ENCODE results near the gene FMOD.
A peak's percentile ranks its signal among the peaks of the same experiment; 100 is the strongest.

FMOD gene

DNA sequence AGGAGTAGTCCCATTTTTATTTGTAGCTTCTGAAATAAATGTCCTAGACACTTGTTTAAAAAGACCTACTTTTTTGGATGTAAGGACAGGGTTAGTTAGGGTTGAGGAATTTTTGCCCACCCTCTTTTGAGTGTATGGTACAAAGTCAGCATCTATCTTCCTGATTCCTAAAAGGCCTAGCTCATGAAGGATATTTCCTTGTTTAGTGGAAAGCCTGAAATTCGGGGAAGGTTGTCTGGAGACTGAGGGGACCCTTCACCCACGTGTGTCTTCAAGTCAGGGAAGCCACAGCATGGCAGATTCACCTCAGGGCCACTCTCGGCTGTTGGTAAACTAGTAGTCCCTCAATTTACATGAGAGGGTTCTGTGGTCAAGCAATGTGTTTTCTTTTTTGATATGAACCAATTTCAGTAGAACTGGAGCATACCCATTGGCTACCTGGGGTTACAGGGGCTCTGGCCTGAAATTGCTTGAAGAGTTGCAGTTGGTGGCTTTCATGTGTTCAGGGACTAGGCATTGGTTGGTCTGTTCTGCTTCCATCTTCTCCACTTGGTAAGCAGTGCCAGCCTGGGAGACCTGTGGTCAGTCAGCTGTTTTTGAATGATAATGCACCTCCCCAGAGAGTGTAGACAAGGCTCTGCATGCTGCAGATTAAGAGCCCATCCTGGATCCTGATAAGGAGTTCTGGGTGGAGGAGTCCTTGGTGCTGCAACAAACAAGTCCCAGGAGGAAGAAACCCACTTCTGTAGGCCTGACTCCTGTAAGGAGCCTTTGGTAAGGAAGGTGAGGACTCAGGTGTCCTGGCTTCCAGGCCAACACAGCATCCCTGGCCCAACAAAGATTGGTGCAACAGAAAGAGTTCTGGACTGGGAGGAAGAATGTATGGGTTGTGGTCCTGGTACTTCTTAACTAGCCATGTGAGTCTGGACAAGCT lies 39.3 kb downstream of the FMOD start:
- H3K27ac ChIP-seq = peak overlapping the region; percentile 100
- H3K9me3 ChIP-seq = no peaks in the 10 kb centered on the region
- H3K27me3 ChIP-seq = no peaks in the 10 kb centered on the region
- TF ChIP-seq, protein P1, sequence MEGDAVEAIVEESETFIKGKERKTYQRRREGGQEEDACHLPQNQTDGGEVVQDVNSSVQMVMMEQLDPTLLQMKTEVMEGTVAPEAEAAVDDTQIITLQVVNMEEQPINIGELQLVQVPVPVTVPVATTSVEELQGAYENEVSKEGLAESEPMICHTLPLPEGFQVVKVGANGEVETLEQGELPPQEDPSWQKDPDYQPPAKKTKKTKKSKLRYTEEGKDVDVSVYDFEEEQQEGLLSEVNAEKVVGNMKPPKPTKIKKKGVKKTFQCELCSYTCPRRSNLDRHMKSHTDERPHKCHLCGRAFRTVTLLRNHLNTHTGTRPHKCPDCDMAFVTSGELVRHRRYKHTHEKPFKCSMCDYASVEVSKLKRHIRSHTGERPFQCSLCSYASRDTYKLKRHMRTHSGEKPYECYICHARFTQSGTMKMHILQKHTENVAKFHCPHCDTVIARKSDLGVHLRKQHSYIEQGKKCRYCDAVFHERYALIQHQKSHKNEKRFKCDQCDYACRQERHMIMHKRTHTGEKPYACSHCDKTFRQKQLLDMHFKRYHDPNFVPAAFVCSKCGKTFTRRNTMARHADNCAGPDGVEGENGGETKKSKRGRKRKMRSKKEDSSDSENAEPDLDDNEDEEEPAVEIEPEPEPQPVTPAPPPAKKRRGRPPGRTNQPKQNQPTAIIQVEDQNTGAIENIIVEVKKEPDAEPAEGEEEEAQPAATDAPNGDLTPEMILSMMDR (IDR thresholded peaks at IDR 0.05) = no peak
- no peak overlapping the region for H3K4me3 ChIP-seq (ENCODE audit: low read depth in 1 of 2, low read length in 1 of 2)
- H3K36me3 ChIP-seq = peaks cover 51% of the 10 kb centered on the region
- peaks cover 39 to 47% of the 10 kb centered on the region in 2 experiments for H3K4me1 ChIP-seq (ENCODE audit: control insufficient read depth in 1 of 2, insufficient read depth in 1 of 2, low read depth in 1 of 2, low read length in 1 of 2)

DNA sequence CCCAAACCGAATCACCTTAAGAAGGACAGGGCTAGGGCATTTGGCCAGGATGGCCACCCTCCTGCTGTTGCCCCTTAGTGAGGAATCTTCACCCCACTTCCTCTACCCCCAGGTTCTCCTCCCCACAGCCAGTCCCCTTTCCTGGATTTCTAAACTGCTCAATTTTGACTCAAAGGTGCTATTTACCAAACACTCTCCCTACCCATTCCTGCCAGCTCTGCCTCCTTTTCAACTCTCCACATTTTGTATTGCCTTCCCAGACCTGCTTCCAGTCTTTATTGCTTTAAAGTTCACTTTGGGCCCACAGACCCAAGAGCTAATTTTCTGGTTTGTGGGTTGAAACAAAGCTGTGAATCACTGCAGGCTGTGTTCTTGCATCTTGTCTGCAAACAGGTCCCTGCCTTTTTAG lies 42.0 kb downstream of the FMOD start:
- peak overlapping the region; percentile 91 to 99 for H3K4me3 ChIP-seq (ENCODE audit: low read depth in 1 of 2, low read length in 1 of 2)
- peak overlapping the region; percentile 100 for H3K27ac ChIP-seq
- TF ChIP-seq, protein P1 (IDR thresholded peaks at IDR 0.05) = no peak
- no peaks in the 10 kb centered on the region for H3K9me3 ChIP-seq
- H3K36me3 ChIP-seq = peaks cover 55% of the 10 kb centered on the region
- H3K4me1 ChIP-seq (ENCODE audit: control insufficient read depth in 1 of 2, insufficient read depth in 1 of 2, low read depth in 1 of 2, low read length in 1 of 2) = peaks cover 53% of the 10 kb centered on the region in 2 experiments
- H3K27me3 ChIP-seq = no peaks in the 10 kb centered on the region

DNA sequence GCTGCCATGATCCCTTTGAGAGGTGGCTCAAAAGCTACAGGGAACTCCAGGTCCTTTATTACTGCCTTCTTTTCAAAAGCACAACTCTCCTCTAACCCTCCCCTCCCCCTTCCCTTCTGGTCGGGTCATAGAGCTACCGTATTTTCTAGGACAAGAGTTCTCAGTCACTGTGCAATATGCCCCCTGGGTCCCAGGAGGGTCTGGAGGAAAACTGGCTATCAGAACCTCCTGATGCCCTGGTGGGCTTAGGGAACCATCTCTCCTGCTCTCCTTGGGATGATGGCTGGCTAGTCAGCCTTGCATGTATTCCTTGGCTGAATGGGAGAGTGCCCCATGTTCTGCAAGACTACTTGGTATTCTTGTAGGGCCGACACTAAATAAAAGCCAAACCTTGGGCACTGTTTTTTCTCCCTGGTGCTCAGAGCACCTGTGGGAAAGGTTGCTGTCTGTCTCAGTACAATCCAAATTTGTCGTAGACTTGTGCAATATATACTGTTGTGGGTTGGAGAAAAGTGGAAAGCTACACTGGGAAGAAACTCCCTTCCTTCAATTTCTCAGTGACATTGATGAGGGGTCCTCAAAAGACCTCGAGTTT lies 42.5 kb downstream of the FMOD start:
- peak overlapping the region; percentile 100 for H3K27ac ChIP-seq
- peaks cover 58% of the 10 kb centered on the region in 2 experiments for H3K4me1 ChIP-seq (ENCODE audit: control insufficient read depth in 1 of 2, insufficient read depth in 1 of 2, low read depth in 1 of 2, low read length in 1 of 2)
- TF ChIP-seq, protein P1 (IDR thresholded peaks at IDR 0.05) = no peak
- H3K4me3 ChIP-seq (ENCODE audit: low read depth in 1 of 2, low read length in 1 of 2) = peak overlapping the region; percentile 91 to 99
- no peaks in the 10 kb centered on the region for H3K27me3 ChIP-seq
- peaks cover 55% of the 10 kb centered on the region for H3K36me3 ChIP-seq
- H3K9me3 ChIP-seq = no peaks in the 10 kb centered on the region

DNA sequence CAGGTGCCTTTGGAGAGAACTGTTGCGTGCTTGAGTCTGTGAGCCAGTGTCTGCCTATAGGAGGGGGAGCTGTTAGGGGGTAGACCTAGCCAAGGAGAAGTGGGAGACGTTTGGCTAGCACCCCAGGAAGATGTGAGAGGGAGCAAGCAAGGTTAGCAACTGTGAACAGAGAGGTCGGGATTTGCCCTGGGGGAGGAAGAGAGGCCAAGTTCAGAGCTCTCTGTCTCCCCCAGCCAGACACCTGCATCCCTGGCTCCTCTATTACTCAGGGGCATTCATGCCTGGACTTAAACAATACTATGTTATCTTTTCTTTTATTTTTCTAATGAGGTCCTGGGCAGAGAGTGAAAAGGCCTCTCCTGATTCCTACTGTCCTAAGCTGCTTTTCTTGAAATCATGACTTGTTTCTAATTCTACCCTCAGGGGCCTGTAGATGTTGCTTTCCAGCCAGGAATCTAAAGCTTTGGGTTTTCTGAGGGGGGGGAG lies 43.2 kb downstream of the FMOD start:
- TF ChIP-seq, protein P1 (IDR thresholded peaks at IDR 0.05) = no peak
- Histone ChIP-seq H3K27me3 (no peaks in the 10 kb centered on the region), H3K27ac (peak overlapping the region; percentile 100), H3K9me3 (no peaks in the 10 kb centered on the region), H3K4me3 (ENCODE audit: low read depth in 1 of 2, low read length in 1 of 2) (peak overlapping the region; percentile 91 to 99), H3K4me1 (ENCODE audit: control insufficient read depth in 1 of 2, insufficient read depth in 1 of 2, low read depth in 1 of 2, low read length in 1 of 2) (peaks cover 62 to 66% of the 10 kb centered on the region in 2 experiments), H3K36me3 (peaks cover 55% of the 10 kb centered on the region)

DNA sequence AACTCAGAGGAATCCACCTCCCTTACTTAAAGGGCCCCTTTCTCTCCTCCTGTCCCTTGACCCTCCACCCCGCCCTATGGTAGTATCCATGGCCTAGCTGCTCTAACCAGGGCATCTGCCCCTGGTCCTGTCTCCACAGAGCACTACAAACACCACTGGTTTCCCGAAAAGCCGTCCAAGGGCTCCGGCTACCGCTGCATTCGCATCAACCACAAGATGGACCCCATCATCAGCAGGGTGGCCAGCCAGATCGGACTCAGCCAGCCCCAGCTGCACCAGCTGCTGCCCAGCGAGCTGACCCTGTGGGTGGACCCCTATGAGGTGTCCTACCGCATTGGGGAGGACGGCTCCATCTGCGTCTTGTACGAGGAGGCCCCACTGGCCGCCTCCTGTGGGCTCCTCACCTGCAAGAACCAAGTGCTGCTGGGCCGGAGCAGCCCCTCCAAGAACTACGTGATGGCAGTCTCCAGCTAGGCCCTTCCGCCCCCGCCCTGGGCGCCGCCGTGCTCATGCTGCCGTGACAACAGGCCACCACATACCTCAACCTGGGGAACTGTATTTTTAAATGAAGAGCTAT lies 43.9 kb downstream of the FMOD start:
- Histone ChIP-seq H3K9me3 (no peaks in the 10 kb centered on the region), H3K27me3 (no peaks in the 10 kb centered on the region), H3K27ac (peak overlapping the region; percentile 100), H3K4me1 (ENCODE audit: control insufficient read depth in 1 of 2, insufficient read depth in 1 of 2, low read depth in 1 of 2, low read length in 1 of 2) (peaks cover 66 to 72% of the 10 kb centered on the region in 2 experiments), H3K4me3 (ENCODE audit: low read depth in 1 of 2, low read length in 1 of 2) (peak overlapping the region; percentile 91 to 99), H3K36me3 (peaks cover 55% of the 10 kb centered on the region)
- TF ChIP-seq, protein P1 (IDR thresholded peaks at IDR 0.05) = no peak
